WTC11 (cell line): ENCODE data around the gene RANBP3.

Experiments
- ATF1 ChIP-seq: sonication (generic); formaldehyde crosslinking; IDR thresholded peaks from 2 replicates; pipeline ENCODE4 v1.8.1; 2023; ENCODE audit warnings: mild to moderate bottlenecking, moderate library complexity, missing genetic modification reagents
- CBFB ChIP-seq: sonication (generic); formaldehyde crosslinking; IDR thresholded peaks from 2 replicates; pipeline ENCODE4 v1.8.1; 2022; ENCODE audit warnings: mild to moderate bottlenecking, low read depth, missing genetic modification reagents
- ESRRA ChIP-seq: sonication (generic); formaldehyde crosslinking; IDR thresholded peaks from 2 replicates; pipeline ENCODE4 v1.8.1; 2022; ENCODE audit warnings: mild to moderate bottlenecking, missing genetic modification reagents, borderline replicate concordance
- FOXK1 ChIP-seq: sonication (generic); formaldehyde crosslinking; IDR thresholded peaks from 2 replicates; pipeline ENCODE4 v1.8.0; 2022; ENCODE audit warnings: mild to moderate bottlenecking, moderate library complexity, missing genetic modification reagents
- ZBTB21 ChIP-seq: sonication (generic); formaldehyde crosslinking; IDR thresholded peaks from 2 replicates; pipeline ENCODE4 v1.8.1; 2023; ENCODE audit warnings: mild to moderate bottlenecking, missing genetic modification reagents, borderline replicate concordance
- ZNF121 ChIP-seq: sonication (generic); formaldehyde crosslinking; IDR thresholded peaks from 2 replicates; pipeline ENCODE4 v1.8.0; 2023; ENCODE audit warnings: missing genetic modification reagents
- ZNF138 ChIP-seq: sonication (generic); formaldehyde crosslinking; conservative IDR thresholded peaks from 2 replicates; pipeline ENCODE4 v1.8.1; 2022; ENCODE audit warnings: mild to moderate bottlenecking, moderate library complexity, missing genetic modification reagents
- TF ChIP-seq, protein P1 (sequence below): sonication (generic); formaldehyde crosslinking; IDR thresholded peaks from 2 replicates; pipeline ENCODE4 v1.8.0; 2022; ENCODE audit warnings: mild to moderate bottlenecking, missing genetic modification reagents
- TF ChIP-seq, protein P2 (sequence below): fragments of 200-600 bp; IDR thresholded peaks from 2 replicates; pipeline ENCODE4 v1.8.0; 2022; ENCODE audit warnings: antibody characterized with exemption
- TF ChIP-seq, protein P3 (sequence below): sonication (generic); formaldehyde crosslinking; IDR thresholded peaks from 2 replicates; pipeline ENCODE4 v1.8.1; 2023; ENCODE audit warnings: mild to moderate bottlenecking, missing genetic modification reagents, borderline replicate concordance
- TF ChIP-seq, protein P4 (sequence below): sonication (generic); formaldehyde crosslinking; IDR thresholded peaks from 2 replicates; pipeline ENCODE4 v1.8.1; 2023; ENCODE audit warnings: mild to moderate bottlenecking, missing genetic modification reagents, moderate library complexity
- TF ChIP-seq, protein P5 (sequence below): sonication (generic); formaldehyde crosslinking; IDR thresholded peaks from 2 replicates; pipeline ENCODE4 v1.8.1; 2022; ENCODE audit warnings: low read depth, mild to moderate bottlenecking, moderate library complexity, missing genetic modification reagents, borderline replicate concordance
- TF ChIP-seq, protein P6 (sequence below): fragments of 250-450 bp; sonication (Bioruptor Pico); IDR thresholded peaks from 2 replicates; pipeline ENCODE4 v1.9.0; 2021; ENCODE audit warnings: mild to moderate bottlenecking, borderline replicate concordance
- TF ChIP-seq, protein P7 (sequence below): sonication (generic); formaldehyde crosslinking; IDR thresholded peaks from 2 replicates; pipeline ENCODE4 v1.8.0; 2023; ENCODE audit warnings: missing genetic modification reagents, mild to moderate bottlenecking, borderline replicate concordance

DNA sequence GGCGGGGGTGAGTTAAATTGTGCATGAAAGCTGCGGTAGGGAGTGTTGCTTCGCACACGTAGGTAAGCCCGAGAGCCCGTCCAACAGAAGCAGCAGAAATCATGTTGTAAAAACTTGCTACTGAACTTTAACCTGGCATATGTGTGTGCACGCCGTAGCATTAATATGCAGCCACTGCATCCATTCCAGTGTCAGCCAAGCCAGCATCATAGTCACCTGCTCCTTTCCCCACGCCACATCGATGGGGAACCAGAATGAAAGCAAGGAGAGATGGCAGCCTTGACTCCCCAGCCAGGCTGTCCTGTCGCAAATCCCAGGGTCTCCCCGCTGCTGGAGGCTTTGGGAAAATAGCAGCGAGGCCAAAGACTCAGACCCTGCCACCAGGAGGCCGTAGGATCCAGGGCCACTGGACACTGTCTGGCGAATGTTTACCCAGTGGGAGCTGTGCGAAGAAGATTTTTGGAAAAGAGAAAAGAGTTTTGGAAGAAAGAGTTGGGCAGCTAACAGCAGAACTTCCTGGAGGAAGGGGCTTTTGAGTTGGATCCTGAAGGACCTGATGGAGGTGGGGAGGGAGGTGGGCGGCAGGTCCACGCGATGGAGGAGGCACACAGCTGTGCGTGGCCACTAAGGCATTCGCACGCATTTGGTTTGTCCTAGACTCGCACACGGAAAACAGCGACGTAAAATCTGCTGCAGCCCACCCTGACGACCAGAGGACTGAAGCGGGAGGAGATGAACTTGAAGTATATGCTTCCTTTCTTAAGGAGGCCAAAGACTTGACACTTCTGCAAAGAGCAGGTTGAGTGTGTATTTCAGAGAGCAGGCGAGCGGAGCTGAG lies 48.7 kb upstream of the RANBP3 start:
- TF ChIP-seq, protein P1, sequence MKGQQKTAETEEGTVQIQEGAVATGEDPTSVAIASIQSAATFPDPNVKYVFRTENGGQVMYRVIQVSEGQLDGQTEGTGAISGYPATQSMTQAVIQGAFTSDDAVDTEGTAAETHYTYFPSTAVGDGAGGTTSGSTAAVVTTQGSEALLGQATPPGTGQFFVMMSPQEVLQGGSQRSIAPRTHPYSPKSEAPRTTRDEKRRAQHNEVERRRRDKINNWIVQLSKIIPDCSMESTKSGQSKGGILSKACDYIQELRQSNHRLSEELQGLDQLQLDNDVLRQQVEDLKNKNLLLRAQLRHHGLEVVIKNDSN (CRISPR knock-in tag), result no peak
- TF ChIP-seq, protein P2, sequence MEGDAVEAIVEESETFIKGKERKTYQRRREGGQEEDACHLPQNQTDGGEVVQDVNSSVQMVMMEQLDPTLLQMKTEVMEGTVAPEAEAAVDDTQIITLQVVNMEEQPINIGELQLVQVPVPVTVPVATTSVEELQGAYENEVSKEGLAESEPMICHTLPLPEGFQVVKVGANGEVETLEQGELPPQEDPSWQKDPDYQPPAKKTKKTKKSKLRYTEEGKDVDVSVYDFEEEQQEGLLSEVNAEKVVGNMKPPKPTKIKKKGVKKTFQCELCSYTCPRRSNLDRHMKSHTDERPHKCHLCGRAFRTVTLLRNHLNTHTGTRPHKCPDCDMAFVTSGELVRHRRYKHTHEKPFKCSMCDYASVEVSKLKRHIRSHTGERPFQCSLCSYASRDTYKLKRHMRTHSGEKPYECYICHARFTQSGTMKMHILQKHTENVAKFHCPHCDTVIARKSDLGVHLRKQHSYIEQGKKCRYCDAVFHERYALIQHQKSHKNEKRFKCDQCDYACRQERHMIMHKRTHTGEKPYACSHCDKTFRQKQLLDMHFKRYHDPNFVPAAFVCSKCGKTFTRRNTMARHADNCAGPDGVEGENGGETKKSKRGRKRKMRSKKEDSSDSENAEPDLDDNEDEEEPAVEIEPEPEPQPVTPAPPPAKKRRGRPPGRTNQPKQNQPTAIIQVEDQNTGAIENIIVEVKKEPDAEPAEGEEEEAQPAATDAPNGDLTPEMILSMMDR, result no peak
- TF ChIP-seq ZNF121 (no peak), FOXK1 (CRISPR knock-in tag) (no peak), ESRRA (CRISPR knock-in tag) (no peak), ZBTB21 (CRISPR knock-in tag) (no peak), ZNF138 (CRISPR knock-in tag) (no peak), ATF1 (CRISPR knock-in tag) (no peak), CBFB (CRISPR knock-in tag) (no peak)
- TF ChIP-seq, protein P3, sequence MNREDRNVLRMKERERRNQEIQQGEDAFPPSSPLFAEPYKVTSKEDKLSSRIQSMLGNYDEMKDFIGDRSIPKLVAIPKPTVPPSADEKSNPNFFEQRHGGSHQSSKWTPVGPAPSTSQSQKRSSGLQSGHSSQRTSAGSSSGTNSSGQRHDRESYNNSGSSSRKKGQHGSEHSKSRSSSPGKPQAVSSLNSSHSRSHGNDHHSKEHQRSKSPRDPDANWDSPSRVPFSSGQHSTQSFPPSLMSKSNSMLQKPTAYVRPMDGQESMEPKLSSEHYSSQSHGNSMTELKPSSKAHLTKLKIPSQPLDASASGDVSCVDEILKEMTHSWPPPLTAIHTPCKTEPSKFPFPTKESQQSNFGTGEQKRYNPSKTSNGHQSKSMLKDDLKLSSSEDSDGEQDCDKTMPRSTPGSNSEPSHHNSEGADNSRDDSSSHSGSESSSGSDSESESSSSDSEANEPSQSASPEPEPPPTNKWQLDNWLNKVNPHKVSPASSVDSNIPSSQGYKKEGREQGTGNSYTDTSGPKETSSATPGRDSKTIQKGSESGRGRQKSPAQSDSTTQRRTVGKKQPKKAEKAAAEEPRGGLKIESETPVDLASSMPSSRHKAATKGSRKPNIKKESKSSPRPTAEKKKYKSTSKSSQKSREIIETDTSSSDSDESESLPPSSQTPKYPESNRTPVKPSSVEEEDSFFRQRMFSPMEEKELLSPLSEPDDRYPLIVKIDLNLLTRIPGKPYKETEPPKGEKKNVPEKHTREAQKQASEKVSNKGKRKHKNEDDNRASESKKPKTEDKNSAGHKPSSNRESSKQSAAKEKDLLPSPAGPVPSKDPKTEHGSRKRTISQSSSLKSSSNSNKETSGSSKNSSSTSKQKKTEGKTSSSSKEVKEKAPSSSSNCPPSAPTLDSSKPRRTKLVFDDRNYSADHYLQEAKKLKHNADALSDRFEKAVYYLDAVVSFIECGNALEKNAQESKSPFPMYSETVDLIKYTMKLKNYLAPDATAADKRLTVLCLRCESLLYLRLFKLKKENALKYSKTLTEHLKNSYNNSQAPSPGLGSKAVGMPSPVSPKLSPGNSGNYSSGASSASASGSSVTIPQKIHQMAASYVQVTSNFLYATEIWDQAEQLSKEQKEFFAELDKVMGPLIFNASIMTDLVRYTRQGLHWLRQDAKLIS (CRISPR knock-in tag), result no peak
- TF ChIP-seq, protein P4, sequence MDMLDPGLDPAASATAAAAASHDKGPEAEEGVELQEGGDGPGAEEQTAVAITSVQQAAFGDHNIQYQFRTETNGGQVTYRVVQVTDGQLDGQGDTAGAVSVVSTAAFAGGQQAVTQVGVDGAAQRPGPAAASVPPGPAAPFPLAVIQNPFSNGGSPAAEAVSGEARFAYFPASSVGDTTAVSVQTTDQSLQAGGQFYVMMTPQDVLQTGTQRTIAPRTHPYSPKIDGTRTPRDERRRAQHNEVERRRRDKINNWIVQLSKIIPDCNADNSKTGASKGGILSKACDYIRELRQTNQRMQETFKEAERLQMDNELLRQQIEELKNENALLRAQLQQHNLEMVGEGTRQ, result no peak
- TF ChIP-seq, protein P5, sequence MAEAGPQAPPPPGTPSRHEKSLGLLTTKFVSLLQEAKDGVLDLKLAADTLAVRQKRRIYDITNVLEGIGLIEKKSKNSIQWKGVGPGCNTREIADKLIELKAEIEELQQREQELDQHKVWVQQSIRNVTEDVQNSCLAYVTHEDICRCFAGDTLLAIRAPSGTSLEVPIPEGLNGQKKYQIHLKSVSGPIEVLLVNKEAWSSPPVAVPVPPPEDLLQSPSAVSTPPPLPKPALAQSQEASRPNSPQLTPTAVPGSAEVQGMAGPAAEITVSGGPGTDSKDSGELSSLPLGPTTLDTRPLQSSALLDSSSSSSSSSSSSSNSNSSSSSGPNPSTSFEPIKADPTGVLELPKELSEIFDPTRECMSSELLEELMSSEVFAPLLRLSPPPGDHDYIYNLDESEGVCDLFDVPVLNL (CRISPR knock-in tag), result no peak
- TF ChIP-seq, protein P6, sequence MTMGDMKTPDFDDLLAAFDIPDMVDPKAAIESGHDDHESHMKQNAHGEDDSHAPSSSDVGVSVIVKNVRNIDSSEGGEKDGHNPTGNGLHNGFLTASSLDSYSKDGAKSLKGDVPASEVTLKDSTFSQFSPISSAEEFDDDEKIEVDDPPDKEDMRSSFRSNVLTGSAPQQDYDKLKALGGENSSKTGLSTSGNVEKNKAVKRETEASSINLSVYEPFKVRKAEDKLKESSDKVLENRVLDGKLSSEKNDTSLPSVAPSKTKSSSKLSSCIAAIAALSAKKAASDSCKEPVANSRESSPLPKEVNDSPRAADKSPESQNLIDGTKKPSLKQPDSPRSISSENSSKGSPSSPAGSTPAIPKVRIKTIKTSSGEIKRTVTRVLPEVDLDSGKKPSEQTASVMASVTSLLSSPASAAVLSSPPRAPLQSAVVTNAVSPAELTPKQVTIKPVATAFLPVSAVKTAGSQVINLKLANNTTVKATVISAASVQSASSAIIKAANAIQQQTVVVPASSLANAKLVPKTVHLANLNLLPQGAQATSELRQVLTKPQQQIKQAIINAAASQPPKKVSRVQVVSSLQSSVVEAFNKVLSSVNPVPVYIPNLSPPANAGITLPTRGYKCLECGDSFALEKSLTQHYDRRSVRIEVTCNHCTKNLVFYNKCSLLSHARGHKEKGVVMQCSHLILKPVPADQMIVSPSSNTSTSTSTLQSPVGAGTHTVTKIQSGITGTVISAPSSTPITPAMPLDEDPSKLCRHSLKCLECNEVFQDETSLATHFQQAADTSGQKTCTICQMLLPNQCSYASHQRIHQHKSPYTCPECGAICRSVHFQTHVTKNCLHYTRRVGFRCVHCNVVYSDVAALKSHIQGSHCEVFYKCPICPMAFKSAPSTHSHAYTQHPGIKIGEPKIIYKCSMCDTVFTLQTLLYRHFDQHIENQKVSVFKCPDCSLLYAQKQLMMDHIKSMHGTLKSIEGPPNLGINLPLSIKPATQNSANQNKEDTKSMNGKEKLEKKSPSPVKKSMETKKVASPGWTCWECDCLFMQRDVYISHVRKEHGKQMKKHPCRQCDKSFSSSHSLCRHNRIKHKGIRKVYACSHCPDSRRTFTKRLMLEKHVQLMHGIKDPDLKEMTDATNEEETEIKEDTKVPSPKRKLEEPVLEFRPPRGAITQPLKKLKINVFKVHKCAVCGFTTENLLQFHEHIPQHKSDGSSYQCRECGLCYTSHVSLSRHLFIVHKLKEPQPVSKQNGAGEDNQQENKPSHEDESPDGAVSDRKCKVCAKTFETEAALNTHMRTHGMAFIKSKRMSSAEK, result no peak
- TF ChIP-seq, protein P7, sequence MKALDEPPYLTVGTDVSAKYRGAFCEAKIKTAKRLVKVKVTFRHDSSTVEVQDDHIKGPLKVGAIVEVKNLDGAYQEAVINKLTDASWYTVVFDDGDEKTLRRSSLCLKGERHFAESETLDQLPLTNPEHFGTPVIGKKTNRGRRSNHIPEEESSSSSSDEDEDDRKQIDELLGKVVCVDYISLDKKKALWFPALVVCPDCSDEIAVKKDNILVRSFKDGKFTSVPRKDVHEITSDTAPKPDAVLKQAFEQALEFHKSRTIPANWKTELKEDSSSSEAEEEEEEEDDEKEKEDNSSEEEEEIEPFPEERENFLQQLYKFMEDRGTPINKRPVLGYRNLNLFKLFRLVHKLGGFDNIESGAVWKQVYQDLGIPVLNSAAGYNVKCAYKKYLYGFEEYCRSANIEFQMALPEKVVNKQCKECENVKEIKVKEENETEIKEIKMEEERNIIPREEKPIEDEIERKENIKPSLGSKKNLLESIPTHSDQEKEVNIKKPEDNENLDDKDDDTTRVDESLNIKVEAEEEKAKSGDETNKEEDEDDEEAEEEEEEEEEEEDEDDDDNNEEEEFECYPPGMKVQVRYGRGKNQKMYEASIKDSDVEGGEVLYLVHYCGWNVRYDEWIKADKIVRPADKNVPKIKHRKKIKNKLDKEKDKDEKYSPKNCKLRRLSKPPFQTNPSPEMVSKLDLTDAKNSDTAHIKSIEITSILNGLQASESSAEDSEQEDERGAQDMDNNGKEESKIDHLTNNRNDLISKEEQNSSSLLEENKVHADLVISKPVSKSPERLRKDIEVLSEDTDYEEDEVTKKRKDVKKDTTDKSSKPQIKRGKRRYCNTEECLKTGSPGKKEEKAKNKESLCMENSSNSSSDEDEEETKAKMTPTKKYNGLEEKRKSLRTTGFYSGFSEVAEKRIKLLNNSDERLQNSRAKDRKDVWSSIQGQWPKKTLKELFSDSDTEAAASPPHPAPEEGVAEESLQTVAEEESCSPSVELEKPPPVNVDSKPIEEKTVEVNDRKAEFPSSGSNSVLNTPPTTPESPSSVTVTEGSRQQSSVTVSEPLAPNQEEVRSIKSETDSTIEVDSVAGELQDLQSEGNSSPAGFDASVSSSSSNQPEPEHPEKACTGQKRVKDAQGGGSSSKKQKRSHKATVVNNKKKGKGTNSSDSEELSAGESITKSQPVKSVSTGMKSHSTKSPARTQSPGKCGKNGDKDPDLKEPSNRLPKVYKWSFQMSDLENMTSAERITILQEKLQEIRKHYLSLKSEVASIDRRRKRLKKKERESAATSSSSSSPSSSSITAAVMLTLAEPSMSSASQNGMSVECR (CRISPR knock-in tag), result no peak
